ENCODE data around the gene GYG2.
"Not testable (repeated sequence)": the region's sequence is repeated elsewhere in the genome, so short reads cannot be mapped to it uniquely, and the experiment has no call there.

GYG2 gene

DNA sequence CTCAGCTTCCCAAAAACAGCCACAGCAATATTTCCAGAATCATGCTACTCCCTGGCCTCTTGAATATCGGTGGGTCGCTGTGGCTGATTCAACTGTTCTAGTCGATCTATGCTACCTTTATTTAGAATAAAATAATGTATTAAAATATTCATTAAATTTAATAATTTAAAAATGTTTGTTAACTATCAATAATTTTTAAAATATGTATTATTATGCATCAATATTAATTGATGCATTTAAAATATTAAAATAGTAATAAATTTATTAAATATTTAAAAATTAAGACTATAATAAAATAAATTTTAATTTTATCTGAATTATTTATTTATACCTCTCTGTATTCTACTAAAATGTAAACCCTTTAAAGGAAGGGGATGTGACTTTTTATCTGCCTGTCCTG is 81.4 kb downstream of the GYG2 start:
- no peak for DNase-seq

DNA sequence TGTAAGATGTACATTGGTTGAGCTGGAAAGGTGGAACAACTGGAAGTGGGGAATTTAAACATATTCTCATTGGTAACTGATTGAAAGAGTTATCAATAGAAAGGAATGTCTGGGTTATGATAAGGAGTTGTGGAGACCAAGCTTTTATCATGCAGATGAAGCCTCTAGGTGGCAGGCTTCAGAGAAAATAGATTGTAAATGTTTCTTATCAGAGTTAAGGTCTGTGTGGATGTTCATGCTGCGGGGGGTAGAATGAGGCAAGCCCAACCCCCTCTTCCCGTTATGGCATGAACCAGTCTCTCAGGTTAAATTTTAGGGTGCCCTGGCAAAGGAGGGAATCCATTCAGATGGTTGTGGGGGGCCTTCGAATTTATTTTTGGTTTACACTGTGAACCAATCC is 84.4 kb downstream of the GYG2 start:
- DNase-seq, result no peak

DNA sequence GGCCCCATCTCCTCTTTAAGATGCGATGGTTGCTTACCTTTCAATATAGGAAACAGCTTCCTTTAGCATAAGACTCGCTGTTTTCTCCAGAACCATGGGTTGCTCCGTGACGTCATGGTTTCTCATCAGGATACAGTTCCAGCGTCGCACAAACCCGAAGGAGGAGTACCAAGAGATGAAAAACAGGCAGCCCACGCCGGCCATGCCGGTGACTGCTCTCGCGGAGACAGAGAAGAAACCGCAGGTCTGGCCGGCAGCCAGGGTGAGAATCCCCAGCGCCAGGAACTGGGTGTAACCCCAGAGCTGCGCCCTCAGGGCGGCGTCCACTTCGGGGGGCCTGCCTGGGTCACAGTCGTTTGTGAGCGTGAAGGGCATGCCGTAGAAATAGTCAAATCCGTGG is 89.0 kb downstream of the GYG2 start:
- no peak for DNase-seq

DNA sequence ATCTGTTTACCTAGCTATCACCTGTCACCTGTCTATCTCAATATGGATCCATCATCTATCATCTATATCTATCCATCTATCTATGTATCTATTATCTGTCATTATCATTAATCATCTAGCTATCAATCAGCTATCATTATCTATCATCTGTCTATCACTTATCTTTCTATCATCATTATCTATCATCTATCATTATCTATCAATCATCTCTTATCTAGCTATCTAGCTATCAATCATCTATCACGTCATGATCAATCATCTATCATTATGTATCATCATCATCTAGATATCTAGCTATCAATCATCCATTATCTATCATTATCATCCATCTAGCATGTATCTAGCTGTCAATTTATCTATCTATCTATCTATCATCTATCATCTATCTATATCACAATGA is 92.5 kb downstream of the GYG2 start:
- DNase-seq, result no peak

DNA sequence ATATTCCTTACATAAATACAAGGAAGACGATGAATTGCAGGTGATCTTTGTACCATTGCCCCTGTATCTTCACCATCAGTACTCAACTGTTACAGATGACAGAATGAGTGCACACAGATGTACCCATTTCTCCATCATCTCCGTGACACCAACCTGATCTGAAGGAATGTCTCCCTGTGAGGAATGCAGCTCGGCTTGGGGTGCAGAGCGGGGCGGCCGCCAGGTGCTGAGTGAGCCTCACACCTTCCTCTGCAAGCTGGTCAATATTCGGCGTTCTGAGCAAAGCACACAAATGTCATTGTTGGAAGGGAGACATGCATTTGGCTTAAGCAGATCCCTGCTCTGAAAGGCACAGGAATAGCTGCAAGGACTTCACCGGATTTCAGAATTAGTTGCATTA is 93.0 kb downstream of the GYG2 start:
- DNase-seq, result no peak

DNA sequence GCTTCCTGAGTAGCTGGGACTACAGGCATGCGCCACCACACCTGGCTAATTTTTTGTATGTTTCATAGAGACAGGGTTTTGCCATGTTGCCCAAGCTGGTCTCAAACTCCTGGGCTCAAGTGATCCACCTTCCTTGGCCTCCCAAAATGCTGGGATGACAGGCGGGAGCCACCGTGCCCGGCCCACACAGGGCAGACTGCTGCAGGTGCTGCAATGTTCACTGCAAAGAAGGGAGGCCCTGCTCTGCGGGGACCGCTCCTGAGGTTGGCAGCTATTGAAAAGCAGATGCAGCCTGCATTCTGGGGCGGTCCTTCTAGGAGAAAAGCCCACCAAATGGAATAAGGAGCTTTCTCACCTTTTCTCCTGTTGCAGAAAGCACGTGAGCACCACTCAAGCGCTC is 95.4 kb downstream of the GYG2 start:
- no peak for DNase-seq

DNA sequence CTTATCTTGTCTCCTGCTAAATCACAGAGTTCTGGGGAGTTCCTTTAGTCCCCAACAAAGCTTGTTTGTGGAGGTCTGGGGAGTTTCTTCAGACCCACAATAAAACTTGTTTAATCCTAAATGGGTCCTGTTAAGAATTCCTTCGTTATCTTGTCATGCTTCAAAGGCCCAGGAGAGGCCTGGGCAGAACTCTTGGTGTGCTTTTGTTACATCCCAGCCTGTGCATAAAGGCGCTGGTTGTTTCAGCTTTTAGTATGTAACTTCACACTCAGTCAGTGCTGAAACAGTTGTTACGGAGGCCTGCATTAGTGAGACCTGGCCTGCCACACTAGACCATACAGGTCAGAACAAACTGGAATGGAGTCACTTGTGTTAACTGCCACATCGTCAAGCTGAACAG is 97.5 kb downstream of the GYG2 start:
- not testable (repeated sequence) for DNase-seq

DNA sequence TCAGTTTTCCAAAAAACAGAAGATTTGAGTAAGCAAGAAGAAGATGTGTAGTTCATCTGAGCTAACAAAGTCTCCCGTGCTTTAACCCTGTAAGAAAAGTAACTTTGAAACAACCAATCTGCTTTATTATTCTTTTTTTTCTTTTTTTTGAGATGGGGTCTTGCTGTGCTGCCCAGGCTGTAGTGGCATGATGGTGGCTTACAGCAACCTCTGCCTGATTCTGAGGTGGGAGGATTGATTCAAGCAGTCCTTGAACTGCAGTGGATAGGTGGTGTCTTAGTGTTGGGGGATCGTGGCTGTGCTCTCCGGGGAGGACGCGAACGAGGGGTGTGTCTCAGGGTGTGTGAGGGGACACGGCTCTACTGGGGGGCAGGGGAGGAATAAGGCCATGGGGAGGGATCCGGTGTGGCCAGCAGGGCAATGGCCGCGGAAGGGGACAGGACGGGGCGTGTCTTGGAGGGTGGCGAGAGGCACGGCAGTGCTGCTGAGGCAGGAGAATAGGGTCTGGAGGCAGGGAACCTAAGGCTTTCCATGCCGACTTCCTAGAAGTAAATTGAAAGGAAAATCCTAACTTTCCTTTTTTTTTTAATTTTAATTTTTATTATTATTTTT is 98.0 kb downstream of the GYG2 start:
- DNase-seq, result no peak

DNA sequence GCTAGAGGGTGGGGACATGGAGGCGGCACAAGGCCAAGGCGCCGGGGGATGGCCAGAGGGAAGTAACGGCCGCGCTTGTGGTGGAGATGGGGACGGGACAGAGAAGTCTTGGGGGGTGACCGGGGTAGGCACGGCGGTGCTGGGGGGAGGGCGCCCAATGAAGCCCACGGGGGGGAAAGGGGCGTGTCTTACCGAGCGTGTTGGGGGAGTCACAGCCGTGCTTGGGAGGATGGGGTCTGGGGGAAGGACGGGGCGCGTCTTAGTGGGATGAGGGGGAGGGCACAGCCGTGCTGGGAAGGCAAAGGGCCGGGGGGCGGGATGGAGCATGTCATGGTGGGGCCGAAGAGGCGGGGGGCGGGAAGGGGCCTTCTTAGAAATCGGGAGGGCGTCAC is 99.5 kb downstream of the GYG2 start:
- no peak for DNase-seq

DNA sequence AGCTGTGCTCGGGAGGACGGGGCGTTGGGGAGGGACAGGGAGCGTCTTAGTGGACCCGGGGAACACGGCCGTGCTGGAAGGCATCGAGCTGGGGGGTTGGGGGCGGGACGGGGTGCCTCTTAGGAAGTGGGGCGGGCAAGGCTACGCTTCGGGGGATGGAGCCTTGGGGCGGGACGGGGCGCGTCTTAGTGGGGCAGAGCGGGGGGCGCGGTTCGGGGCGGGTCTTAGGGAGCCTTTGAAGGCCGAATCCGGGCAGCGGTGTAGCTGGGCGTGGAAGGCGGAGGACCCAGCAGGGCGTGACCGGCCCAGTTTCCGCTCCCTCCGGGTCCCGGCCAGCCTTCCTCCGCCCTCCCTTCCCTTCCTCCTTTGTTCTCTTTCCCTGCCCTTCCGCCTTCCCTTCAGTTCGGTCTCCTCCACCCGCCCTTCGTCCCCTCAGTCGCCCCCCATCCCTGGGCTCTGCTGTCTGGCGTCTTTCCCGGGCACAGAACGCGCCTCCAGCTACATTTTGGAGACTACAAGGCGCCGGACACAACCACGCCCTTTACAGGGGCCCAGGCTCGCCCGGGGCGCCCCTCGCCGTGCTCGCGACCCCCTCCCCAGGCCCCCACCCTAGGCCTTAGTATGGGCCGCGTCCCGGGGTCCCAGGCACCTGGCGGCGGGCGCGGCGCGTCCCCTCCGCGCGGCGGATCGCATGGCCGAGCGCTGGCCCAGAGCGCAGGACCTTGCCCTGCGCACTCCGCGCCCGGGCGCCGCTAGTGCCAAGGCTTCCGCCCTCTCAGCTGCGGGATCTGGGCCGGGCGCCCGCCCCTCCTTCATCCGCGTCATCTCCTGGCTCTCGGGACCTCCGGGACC is 100.1 kb downstream of the GYG2 start, which contains the start of gene ARSD:
TSS of gene ARSD (minus strand) at position 757 of the 852 bp plus-strand sequence. CDS start at position 693, 64 bp downstream.
- DNase-seq, result peak; percentile 30

DNA sequence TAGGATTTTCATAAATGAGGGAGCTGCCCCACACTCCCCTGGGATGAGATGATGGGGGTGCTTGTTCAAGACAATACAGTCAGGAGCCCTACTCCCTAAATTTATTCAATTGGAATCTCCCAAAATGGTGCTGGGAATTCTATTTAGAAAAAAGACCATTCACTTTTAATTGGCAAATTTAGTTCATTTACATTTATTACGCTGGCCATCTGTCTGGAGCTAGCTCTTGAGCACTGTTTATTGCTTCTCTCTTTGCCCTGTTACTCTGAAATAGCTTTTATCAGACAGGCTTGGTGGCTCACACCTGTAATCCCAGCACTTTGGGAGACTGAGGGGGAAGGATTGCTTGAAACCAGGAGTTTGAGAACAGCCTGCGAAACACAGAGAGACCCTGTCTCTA is 102.4 kb downstream of the GYG2 start:
- no peak for DNase-seq

DNA sequence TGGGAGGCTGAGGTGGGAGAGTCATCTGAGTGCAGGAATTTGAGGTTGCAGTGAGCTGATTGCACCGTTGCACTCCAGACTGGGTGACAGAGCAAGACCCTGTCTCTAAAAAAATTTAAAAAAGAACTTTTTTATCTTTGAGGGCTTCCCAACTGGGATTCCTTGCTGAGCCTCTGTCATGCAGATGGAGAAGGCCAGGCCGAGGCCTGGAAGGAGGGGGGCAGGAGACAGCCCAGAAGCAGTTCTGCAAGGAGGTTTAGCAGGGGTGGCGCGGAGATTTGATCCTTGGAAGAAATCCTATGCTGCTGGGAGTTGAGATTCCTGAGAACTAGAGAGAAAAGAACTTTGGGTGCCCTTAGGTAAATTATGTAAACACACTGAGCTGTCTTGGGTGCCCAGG is 102.9 kb downstream of the GYG2 start:
- DNase-seq, result no peak
